ENCODE results near the gene FAM149A. TPM values are rescaled to one million over a fixed set of nuclear protein-coding genes. Genes with fewer than 3 reads are reported as not detected.

FAM149A gene
- total and polyA plus RNA-seq, 5 experiments from 2014 or later: 0.12 to 2.5 (median 1.3) TPM; not detected in 1

- Mint-ChIP-seq H3K9me3 (no peaks in the 10 kb centered on the region), H3K27ac (peak overlapping the region in 3 of 10 donors; percentile 12 to 76 (median 32)), H3K4me1 (peaks cover 18 to 39% (median 25%) of the 10 kb centered on the region in 4 donors), H3K27me3 (no peaks in the 10 kb centered on the region), H3K4me3 (no peak overlapping the region), H3K36me3 (peaks cover 4 to 24% (median 13%) of the 10 kb centered on the region in 3 donors)
- ATAC-seq (no peak), DNase-seq (no peak)
- POLR2A ChIA-PET: no interaction called here
Measured at GRCh38 chr4:186200516-186200915, 96.0 kb downstream of the FAM149A start.

- ATAC-seq (no peak), DNase-seq (no peak)
- Mint-ChIP-seq H3K36me3 (peaks cover 4 to 19% (median 9%) of the 10 kb centered on the region in 3 donors), H3K4me3 (no peak overlapping the region), H3K27me3 (no peaks in the 10 kb centered on the region), H3K4me1 (peaks cover 14 to 34% (median 23%) of the 10 kb centered on the region in 4 donors), H3K9me3 (no peaks in the 10 kb centered on the region), H3K27ac (peak overlapping the region in 5 of 10 donors; percentile 22 to 75 (median 39))
- POLR2A ChIA-PET: interaction anchor here (4.2 kb wide), 1 partner anchor 10 kb away, joined by 23 read pairs; the partner anchor contains the start of gene CYP4V2
Measured at GRCh38 chr4:186201010-186201409, 96.5 kb downstream of the FAM149A start.

- DNase-seq (peak; percentile 15 to 69 (median 46)), ATAC-seq (peak; percentile 74 to 92)
- H3K4me1 Mint-ChIP-seq: peaks cover 11 to 30% (median 20%) of the 10 kb centered on the region in 4 donors
- H3K27ac Mint-ChIP-seq: peak overlapping the region; percentile 23 to 98 (median 74)
- peaks cover 0 to 14% (median 5%) of the 10 kb centered on the region in 3 donors for H3K36me3 Mint-ChIP-seq
- POLR2A ChIA-PET: interaction anchor here (4.2 kb wide), 1 partner anchor 10 kb away, joined by 23 read pairs; the partner anchor contains the start of gene CYP4V2
- H3K9me3 Mint-ChIP-seq: no peaks in the 10 kb centered on the region
- H3K27me3 Mint-ChIP-seq: no peaks in the 10 kb centered on the region
- H3K4me3 Mint-ChIP-seq: peak overlapping the region in 8 of 10 donors; percentile 8 to 61 (median 40)
Measured at GRCh38 chr4:186201535-186202230, 97.2 kb downstream of the FAM149A start.

GRCh38 chr4:186202490-186203140 is 98.1 kb downstream of the FAM149A start:
- POLR2A ChIA-PET: interaction anchor here (4.2 kb wide), 1 partner anchor 11 kb away, joined by 23 read pairs; the partner anchor contains the start of gene CYP4V2
- peak overlapping the region in 6 of 10 donors; percentile 14 to 98 (median 70) for H3K27ac Mint-ChIP-seq
- H3K36me3 Mint-ChIP-seq: peaks cover 0 to 5% (median 0%) of the 10 kb centered on the region in 3 donors
- no peaks in the 10 kb centered on the region for H3K27me3 Mint-ChIP-seq
- H3K4me1 Mint-ChIP-seq: peaks cover 7 to 23% (median 15%) of the 10 kb centered on the region in 4 donors
- H3K4me3 Mint-ChIP-seq: peak overlapping the region in 1 of 10 donors; percentile 26
- H3K9me3 Mint-ChIP-seq: no peaks in the 10 kb centered on the region
- ATAC-seq (no peak), DNase-seq (no peak)

GRCh38 chr4:186203406-186203805 is 98.9 kb downstream of the FAM149A start:
- Mint-ChIP-seq H3K4me1 (peaks cover 7 to 23% (median 13%) of the 10 kb centered on the region in 4 donors), H3K27me3 (no peaks in the 10 kb centered on the region), H3K9me3 (no peaks in the 10 kb centered on the region), H3K36me3 (peaks cover 0 to under 1% (median 0%) of the 10 kb centered on the region in 3 donors), H3K4me3 (peak overlapping the region in 7 of 10 donors; percentile 23 to 82 (median 79)), H3K27ac (peak overlapping the region in 8 of 10 donors; percentile 46 to 98 (median 89))
- POLR2A ChIA-PET: interaction anchor here (0.6 to 4.2 kb wide), 2 partner anchors 12 to 777 kb away, joined by 3 to 23 read pairs; partner anchors contain the start of gene CYP4V2
- DNase-seq (peak in 1 of 10 donors; percentile 18), ATAC-seq (peak; percentile 7 to 15)

GRCh38 chr4:186204103-186204559 is 99.6 kb downstream of the FAM149A start:
- DNase-seq: peak in 6 of 10 donors; percentile 24 to 84 (median 60)
- POLR2A ChIA-PET: interaction anchor here (4.2 kb wide), 1 partner anchor 13 kb away, joined by 23 read pairs; the partner anchor contains the start of gene CYP4V2
- Mint-ChIP-seq H3K36me3 (peaks cover 5 to 8% (median 7%) of the 10 kb centered on the region in 3 donors), H3K27ac (peak overlapping the region in 9 of 10 donors; percentile 75 to 98 (median 90)), H3K9me3 (peaks cover 0 to 5% (median 0%) of the 10 kb centered on the region in 9 donors), H3K4me1 (peaks cover 7 to 23% (median 13%) of the 10 kb centered on the region in 4 donors), H3K27me3 (no peaks in the 10 kb centered on the region), H3K4me3 (peak overlapping the region in 7 of 10 donors; percentile 55 to 82 (median 79))
- peak; percentile 63 to 80 for ATAC-seq

- Mint-ChIP-seq H3K9me3 (peaks cover 0 to 6% (median 2%) of the 10 kb centered on the region in 9 donors), H3K36me3 (peaks cover 9 to 13% (median 12%) of the 10 kb centered on the region in 3 donors), H3K4me3 (peak overlapping the region in 7 of 10 donors; percentile 55 to 82 (median 74)), H3K4me1 (peaks cover 7 to 23% (median 13%) of the 10 kb centered on the region in 4 donors), H3K27ac (peak overlapping the region in 9 of 10 donors; percentile 79 to 98 (median 91)), H3K27me3 (no peaks in the 10 kb centered on the region)
- POLR2A ChIA-PET: interaction anchor here (4.2 kb wide), 1 partner anchor 13 kb away, joined by 23 read pairs; the partner anchor contains the start of gene CYP4V2
- DNase-seq (peak in 3 of 10 donors; percentile 9 to 31 (median 26)), ATAC-seq (peak in 1 of 2 donors; percentile 57)
Measured at GRCh38 chr4:186204686-186205085, 100.2 kb downstream of the FAM149A start.

- DNase-seq: no peak
- peaks cover 0 to 6% (median 2%) of the 10 kb centered on the region in 9 donors for H3K9me3 Mint-ChIP-seq
- POLR2A ChIA-PET: interaction anchor here (0.6 to 4.2 kb wide), 2 partner anchors 13 to 14 kb away, joined by 3 to 23 read pairs; partner anchors contain the start of gene CYP4V2
- H3K4me1 Mint-ChIP-seq: peaks cover 7 to 23% (median 13%) of the 10 kb centered on the region in 4 donors
- H3K27me3 Mint-ChIP-seq: no peaks in the 10 kb centered on the region
- H3K4me3 Mint-ChIP-seq: peak overlapping the region in 1 of 10 donors; percentile 24
- H3K36me3 Mint-ChIP-seq: peaks cover 14 to 18% (median 17%) of the 10 kb centered on the region in 3 donors
- peak overlapping the region in 7 of 10 donors; percentile 7 to 98 (median 73) for H3K27ac Mint-ChIP-seq
- no peak for ATAC-seq
Measured at GRCh38 chr4:186205156-186205555, 100.7 kb downstream of the FAM149A start.

GRCh38 chr4:186216465-186217024 is 112.0 kb downstream of the FAM149A start:
- no peak for DNase-seq
- Mint-ChIP-seq H3K9me3 (peaks cover 0 to 3% (median 0%) of the 10 kb centered on the region in 9 donors), H3K4me1 (peaks cover 0 to 4% (median 0%) of the 10 kb centered on the region in 4 donors), H3K27ac (peak overlapping the region in 1 of 10 donors; percentile 33), H3K4me3 (no peak overlapping the region), H3K27me3 (no peaks in the 10 kb centered on the region), H3K36me3 (peaks cover 9 to 12% (median 10%) of the 10 kb centered on the region in 3 donors)
- POLR2A ChIA-PET: no interaction called here
- no peak for ATAC-seq

GRCh38 chr4:186217733-186218293 is 113.3 kb downstream of the FAM149A start:
- ATAC-seq (no peak), DNase-seq (no peak)
- H3K27me3 Mint-ChIP-seq: peaks cover 0 to 2% (median 0%) of the 10 kb centered on the region in 5 donors
- H3K4me1 Mint-ChIP-seq: peaks cover 0 to 4% (median 0%) of the 10 kb centered on the region in 4 donors
- H3K4me3 Mint-ChIP-seq: no peak overlapping the region
- POLR2A ChIA-PET: no interaction called here
- H3K9me3 Mint-ChIP-seq: peaks cover 0 to 12% (median 0%) of the 10 kb centered on the region in 9 donors
- peaks cover 2 to 13% (median 3%) of the 10 kb centered on the region in 3 donors for H3K36me3 Mint-ChIP-seq
- no peak overlapping the region for H3K27ac Mint-ChIP-seq

GRCh38 chr4:186221624-186222023 is 117.1 kb downstream of the FAM149A start:
- DNase-seq: no peak
- Mint-ChIP-seq H3K4me3 (no peak overlapping the region), H3K36me3 (peaks cover 15 to 37% (median 24%) of the 10 kb centered on the region in 3 donors), H3K27me3 (peaks cover 0 to 11% (median 0%) of the 10 kb centered on the region in 5 donors), H3K4me1 (peaks cover 0 to 2% (median 0%) of the 10 kb centered on the region in 4 donors), H3K27ac (peak overlapping the region in 1 of 10 donors; percentile 28), H3K9me3 (peaks cover 5 to 34% (median 25%) of the 10 kb centered on the region in 9 donors)
- POLR2A ChIA-PET: no interaction called here
- ATAC-seq: no peak

Data from naive thymus-derived CD8-positive, alpha-beta T cell (primary cell).